Panc1 (cell line): ENCODE measurements around the gene NPPA. TPM values are rescaled to one million over a fixed set of nuclear protein-coding genes. Genes with fewer than 3 reads are reported as not detected.

ENCODE experiments used
- ATAC-seq: fragments of 200-7000 bp; cut with Tn5 transposase; 2 replicates; pipeline ENCODE4 v1.9.1; 2020; ENCODE audit warnings: mild to moderate bottlenecking, moderate library complexity
- BruUV-seq: library from RNA; stranded (reverse); fragments of 400-500 nt; replicated peaks from 2 replicates; lab custom pipeline; 2021; lab: Mats Ljungman, UMichigan
- CTCF ChIA-PET: fragments of 300-600 bp; sonication (Branson Sonifier 250); formaldehyde crosslinking; loops from one replicate; lab custom pipeline; 2022; ENCODE audit warnings: antibody characterized with exemption; lab: Charles Lee
- POLR2A ChIA-PET: fragments of 300-600 bp; sonication (Branson Sonifier 250); formaldehyde crosslinking; loops from one replicate; lab custom pipeline; 2022; ENCODE audit warnings: antibody characterized with exemption; lab: Charles Lee
- DNase-seq: peaks from one replicate; pipeline ENCODE4 v3.0.0-alpha.2; 2010; ENCODE audit warnings: low read depth, low spot score
- H3K27ac ChIP-seq: 2 replicates; pipeline ENCODE4 v1.5.1; 2011; ENCODE audit warnings: mild to moderate bottlenecking, low read length, inconsistent platforms
- H3K27me3 ChIP-seq: fragments of 200-500 bp; sonication (Bioruptor generic); 2 replicates; pipeline ENCODE4 v1.6.0; 2014; ENCODE audit warnings: low read length, inconsistent platforms; ENCODE audit not compliant: control insufficient read depth, insufficient read depth
- H3K36me3 ChIP-seq: fragments of 200-500 bp; sonication (Bioruptor generic); 2 replicates; pipeline ENCODE4 v1.5.1; 2014; ENCODE audit warnings: inconsistent platforms, mild to moderate bottlenecking, low read length, moderate library complexity; ENCODE audit not compliant: control insufficient read depth, insufficient read depth
- H3K4me1 ChIP-seq: 2 replicates; pipeline ENCODE4 v1.5.1; 2011; ENCODE audit warnings: inconsistent platforms, mild to moderate bottlenecking, low read length, moderate library complexity; ENCODE audit not compliant: control insufficient read depth, insufficient read depth
- H3K4me3 ChIP-seq, 2 experiments: 2 replicates each; pipeline ENCODE4 v1.5.1; 2011 to 2012; ENCODE audit warnings: low read depth in 2 of 2, low read length in 2 of 2, mild to moderate bottlenecking in 2 of 2, inconsistent platforms in 1 of 2, moderate library complexity in 1 of 2
- H3K9me3 ChIP-seq: fragments of 200-500 bp; sonication (Bioruptor generic); 2 replicates; pipeline ENCODE4 v1.5.1; 2014; ENCODE audit warnings: low read depth, mild to moderate bottlenecking, inconsistent platforms, low read length, moderate library complexity; ENCODE audit not compliant: control insufficient read depth, insufficient read depth
- CTCF ChIP-seq: fragments of 450-650 bp; IDR thresholded peaks from 2 replicates; pipeline ENCODE4 v1.5.1; 2017; ENCODE audit warnings: mild to moderate bottlenecking
- POLR2AphosphoS5 ChIP-seq: IDR thresholded peaks from 2 replicates; pipeline ENCODE4 v1.6.1; 2012; ENCODE audit warnings: mild to moderate bottlenecking, low read depth, low read length, moderate library complexity
- REST ChIP-seq, 2 experiments: IDR thresholded peaks; 2 replicates each; pipeline ENCODE4 v1.6.1; 2011 to 2012; ENCODE audit warnings: low read depth in 2 of 2, control low read depth in 1 of 2, low read length in 1 of 2, mild to moderate bottlenecking in 1 of 2, moderate library complexity in 1 of 2; ENCODE audit not compliant: insufficient read depth in 1 of 2
- SIN3A ChIP-seq: IDR thresholded peaks from 2 replicates; pipeline ENCODE4 v1.6.1; 2012; ENCODE audit warnings: low read depth, mild to moderate bottlenecking, low read length, moderate library complexity, borderline replicate concordance; ENCODE audit not compliant: insufficient read depth
- TCF7L2 ChIP-seq: IDR thresholded peaks from 2 replicates; pipeline ENCODE4 v1.6.1; 2011; ENCODE audit warnings: mild to moderate bottlenecking, low read depth, low read length, inconsistent platforms
- in situ Hi-C: cut with HindIII; loops from 2 replicates; pipeline ENCODE4 v1.10.0; 2016; ENCODE audit warnings: low sequenced_read_pairs, low pct_unique_long_range_greater_than_20kb
- intact Hi-C: fragments of 100-400 bp; cut with micrococcal nuclease; formaldehyde crosslinking; loops from one replicate; pipeline ENCODE4 v1.10.0; 2022; ENCODE audit not compliant: unreplicated experiment
- total RNA-seq: library from RNA; stranded (reverse); gene quantifications from one replicate; pipeline ENCODE4 v1.2.1, GENCODE V29; 2021; ENCODE audit not compliant: unreplicated experiment

NPPA gene
- total RNA-seq, 1 experiment from 2014 or later, result not detected

GRCh38 chr1:11826946-11827345, 20.6 kb downstream of the NPPA start:
- Histone ChIP-seq H3K4me1 (no peaks in the 10 kb centered on the region), H3K27ac (no peak overlapping the region), H3K4me3 (no peak overlapping the region), H3K36me3 (peaks cover 5% of the 10 kb centered on the region), H3K9me3 (no peaks in the 10 kb centered on the region), H3K27me3 (no peaks in the 10 kb centered on the region)
- intact Hi-C loops, result no loop called here
- BruUV-seq, result no TSS peak
- no peak for TF ChIP-seq REST (IDR thresholded peaks at IDR 0.05; ENCODE audit: insufficient read depth in 1 of 2, low read depth in 2 of 2, low read length in 1 of 2)
- TF ChIP-seq SIN3A, result no peak
- no peak for DNase-seq
- ChIA-PET CTCF (no interaction called here), POLR2A (no interaction called here)
- in situ Hi-C loops, result no loop called here
- no peak for ATAC-seq

- no peaks in the 10 kb centered on the region for H3K4me1 ChIP-seq
- H3K27ac ChIP-seq, result no peak overlapping the region
- POLR2A ChIA-PET, result no interaction called here
- no peaks in the 10 kb centered on the region for H3K27me3 ChIP-seq
- ATAC-seq (no peak), DNase-seq (no peak)
- TF ChIP-seq TCF7L2 (no peak), POLR2AphosphoS5 (no peak), CTCF (no peak), REST (IDR thresholded peaks at IDR 0.05; ENCODE audit: insufficient read depth in 1 of 2, low read depth in 2 of 2, low read length in 1 of 2) (no peak), SIN3A (no peak)
- peaks cover 5% of the 10 kb centered on the region for H3K36me3 ChIP-seq
- in situ Hi-C loops (no loop called here), intact Hi-C loops (no loop called here)
- H3K4me3 ChIP-seq, result no peak overlapping the region
- no TSS peak for BruUV-seq
- H3K9me3 ChIP-seq, result no peaks in the 10 kb centered on the region
- CTCF ChIA-PET, result interaction anchor here (0.6 kb wide), 2 partner anchors 60 to 643 kb away, joined by 3 to 4 read pairs; no protein-coding TSS in a partner anchor
Measured at GRCh38 chr1:11825131-11825530, 22.5 kb downstream of the NPPA start.
